Neutrophil (primary cell): ENCODE results near the gene TP73.

ENCODE experiments used
- H3K27ac ChIP-seq: fragments of 200-600 bp; sonication (generic); 2 replicates; pipeline ENCODE4 v1.5.1; 2016; ENCODE audit warnings: mild to moderate bottlenecking, moderate library complexity
- H3K27me3 ChIP-seq: fragments of 200-600 bp; sonication (generic); 2 replicates; pipeline ENCODE4 v1.6.0; 2016; ENCODE audit warnings: mild to moderate bottlenecking
- H3K36me3 ChIP-seq: fragments of 200-600 bp; sonication (generic); 2 replicates; pipeline ENCODE4 v1.5.1; 2017
- H3K4me1 ChIP-seq, 2 experiments: fragments of 200-600 bp in 1 of 2; sonication (generic) in 1 of 2; 1 replicate in 1 of 2; 2 replicates in 1 of 2; pipeline versions ENCODE4 v1.5.1 to v1.6.1; 2013 to 2016; ENCODE audit warnings: low read depth in 1 of 2, low read length in 1 of 2, mild to moderate bottlenecking in 1 of 2, moderate library complexity in 1 of 2; ENCODE audit not compliant: control insufficient read depth in 1 of 2, insufficient read depth in 1 of 2
- H3K4me3 ChIP-seq, 2 experiments: fragments of 200-600 bp in 1 of 2; sonication (generic) in 1 of 2; 1 replicate in 1 of 2; 2 replicates in 1 of 2; pipeline ENCODE4 v1.5.1; 2013 to 2016; ENCODE audit warnings: low read depth in 1 of 2, low read length in 1 of 2, mild to moderate bottlenecking in 1 of 2, moderate library complexity in 1 of 2
- H3K9me3 ChIP-seq: fragments of 200-600 bp; sonication (generic); 2 replicates; pipeline ENCODE4 v1.5.1; 2016
- CTCF ChIP-seq: fragments of 200-600 bp; sonication (generic); IDR thresholded peaks from 2 replicates; pipeline ENCODE4 v1.5.1; 2016; ENCODE audit warnings: antibody characterized with exemption

Gene TP73

GRCh38 chr1:3661631-3662030 is 9.3 kb downstream of the TP73 start:
- H3K9me3 ChIP-seq = no peaks in the 10 kb centered on the region
- no peak overlapping the region for H3K27ac ChIP-seq
- H3K4me3 ChIP-seq = no peak overlapping the region
- H3K27me3 ChIP-seq = peaks cover 40% of the 10 kb centered on the region
- no peaks in the 10 kb centered on the region for H3K36me3 ChIP-seq
- no peak for TF ChIP-seq CTCF
- peaks cover 12 to 13% of the 10 kb centered on the region in 2 experiments for H3K4me1 ChIP-seq

GRCh38 chr1:3662080-3662671 is 9.9 kb downstream of the TP73 start:
- H3K27ac ChIP-seq = no peak overlapping the region
- no peaks in the 10 kb centered on the region for H3K36me3 ChIP-seq
- no peak for TF ChIP-seq CTCF
- no peak overlapping the region for H3K4me3 ChIP-seq
- H3K9me3 ChIP-seq = no peaks in the 10 kb centered on the region
- H3K4me1 ChIP-seq = peaks cover 13 to 15% of the 10 kb centered on the region in 2 experiments
- H3K27me3 ChIP-seq = peaks cover 35% of the 10 kb centered on the region

GRCh38 chr1:3663999-3664699 is 11.8 kb downstream of the TP73 start:
- Histone ChIP-seq H3K27me3 (peaks cover 15% of the 10 kb centered on the region), H3K4me3 (no peak overlapping the region), H3K36me3 (no peaks in the 10 kb centered on the region), H3K4me1 (peaks cover 33 to 35% of the 10 kb centered on the region in 2 experiments), H3K27ac (no peak overlapping the region), H3K9me3 (no peaks in the 10 kb centered on the region)
- TF ChIP-seq CTCF = no peak

GRCh38 chr1:3664700-3665375 is 12.5 kb downstream of the TP73 start:
- no peak for TF ChIP-seq CTCF
- Histone ChIP-seq H3K27ac (no peak overlapping the region), H3K36me3 (no peaks in the 10 kb centered on the region), H3K4me3 (no peak overlapping the region), H3K9me3 (no peaks in the 10 kb centered on the region), H3K27me3 (peaks cover 8% of the 10 kb centered on the region), H3K4me1 (peaks cover 39 to 41% of the 10 kb centered on the region in 2 experiments)

- Histone ChIP-seq H3K27me3 (no peaks in the 10 kb centered on the region), H3K9me3 (no peaks in the 10 kb centered on the region), H3K27ac (peak overlapping the region; percentile 76), H3K36me3 (no peaks in the 10 kb centered on the region), H3K4me1 (peaks cover 52 to 65% of the 10 kb centered on the region in 2 experiments), H3K4me3 (peak overlapping the region in 1 of 2 experiments; percentile 48)
- no peak for TF ChIP-seq CTCF
Measured at GRCh38 chr1:3668148-3668547, 15.8 kb downstream of the TP73 start.
